Gastrocnemius medialis (tissue), 4 donors: Measurements from ENCODE around the gene TTC28. TPM values are rescaled to one million over a fixed set of nuclear protein-coding genes. Genes with fewer than 3 reads are reported as not detected.

Experiments
- ATAC-seq, 2 donors: fragments of 150-250 bp; one replicate each; pipeline ENCODE4 v1.9.1; 2016
- DNase-seq, 2 donors: peaks; one replicate each; pipeline ENCODE4 v3.0.0-alpha.2; 2019
- H3K27ac ChIP-seq, 4 donors: fragments of 200-600 bp; sonication (generic); 1 replicate in 1 of 4; 2 replicates in 3 of 4; pipeline ENCODE4 v1.5.1; 2016 to 2018; ENCODE audit warnings: mild to moderate bottlenecking in 2 of 4, moderate library complexity in 1 of 4
- H3K27me3 ChIP-seq, 3 donors: fragments of 200-600 bp; sonication (generic) in 2 of 3; 1 replicate in 1 of 3; 2 replicates in 2 of 3; pipeline versions ENCODE4 v1.5.1 to v1.6.0; 2016 to 2019; ENCODE audit warnings: mild to moderate bottlenecking in 1 of 3, moderate library complexity in 1 of 3
- H3K36me3 ChIP-seq, 2 donors: fragments of 200-600 bp; sonication (generic) in 1 of 2; one replicate each; pipeline ENCODE4 v1.5.1; 2017 to 2018
- H3K4me1 ChIP-seq, 2 donors: fragments of 200-600 bp; sonication (generic) in 1 of 2; one replicate each; pipeline ENCODE4 v1.5.1; 2016 to 2017; ENCODE audit warnings: mild to moderate bottlenecking in 2 of 2
- H3K4me3 ChIP-seq, 4 donors: fragments of 200-600 bp; sonication (generic) in 3 of 4; 1 replicate in 1 of 4; 2 replicates in 3 of 4; pipeline ENCODE4 v1.5.1; 2016 to 2019; ENCODE audit warnings: mild to moderate bottlenecking in 2 of 4
- H3K9me3 ChIP-seq, 3 donors: fragments of 200-600 bp; sonication (generic) in 2 of 3; 1 replicate in 1 of 3; 2 replicates in 2 of 3; pipeline ENCODE4 v1.5.1; 2016 to 2019
- POLR2A ChIP-seq, 2 donors: fragments of 450-650 bp; IDR thresholded peaks; one replicate each; pipeline ENCODE4 v1.6.1; 2017; ENCODE audit warnings: antibody characterized with exemption in 2 of 2, mild to moderate bottlenecking in 2 of 2, moderate library complexity in 2 of 2
- in situ Hi-C, 4 donors: fragments of 200-750 bp; cut with MboI; loops; one replicate each; pipeline versions ENCODE4 v1.15.0 to v1.8.0; 2017; ENCODE audit warnings: low sequenced_read_pairs in 4 of 4
- intact Hi-C: fragments of 100-400 bp; cut with DNase I; formaldehyde crosslinking; loops from one replicate; pipeline ENCODE4 v1.15.1; 2023; ENCODE audit warnings: low total_unique reads
- total RNA-seq, 4 donors: library from RNA; depleted of rRNA; stranded (reverse); fragments of >200 nt; gene quantifications; one replicate each; pipeline versions ENCODE4 v1.1.0 to v1.2.3, GENCODE V29; 2016
- TF ChIP-seq, protein P1 (sequence below), 5 experiments: fragments of 450-650 bp in 3 of 5; fragments of 200-600 bp in 2 of 5; sonication (generic) in 2 of 5; IDR thresholded peaks in 4 of 5; conservative IDR thresholded peaks in 1 of 5; 1 replicate in 4 of 5; 2 replicates in 1 of 5; pipeline ENCODE4 v1.5.1; 2016 to 2019; ENCODE audit warnings: antibody characterized with exemption in 5 of 5, mild to moderate bottlenecking in 3 of 5, moderate library complexity in 3 of 5

TTC28 gene
- total RNA-seq, 4 donors from 2014 or later: 6.3 to 18.1 (median 8.4) TPM

DNA sequence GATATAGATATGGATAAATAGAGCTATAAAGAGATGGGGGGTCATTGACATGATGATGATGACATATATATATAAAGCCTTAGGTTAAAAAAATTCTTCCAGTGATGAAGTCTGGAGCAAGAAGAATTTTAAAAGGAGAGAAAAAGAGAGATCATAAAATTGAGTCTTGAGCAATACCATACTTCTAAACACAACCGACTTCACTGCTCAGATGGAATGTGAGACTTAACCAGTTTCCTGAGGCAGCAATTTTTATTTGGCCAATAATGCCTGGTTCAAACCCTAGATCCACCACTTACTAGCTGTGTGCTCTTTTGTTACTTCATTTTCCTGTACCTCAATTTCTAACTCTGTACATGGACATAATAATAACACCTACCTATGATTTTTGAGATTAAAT, 229.5 kb downstream of the TTC28 start:
- Histone ChIP-seq H3K4me1 (peaks cover 4 to 10% of the 10 kb centered on the region in 2 donors), H3K9me3 (no peaks in the 10 kb centered on the region), H3K36me3 (no peaks in the 10 kb centered on the region), H3K27me3 (no peaks in the 10 kb centered on the region), H3K27ac (no peak overlapping the region), H3K4me3 (no peak overlapping the region)
- in situ Hi-C loops: no loop called here
- DNase-seq (no peak), ATAC-seq (no peak)
- TF ChIP-seq, protein P1, sequence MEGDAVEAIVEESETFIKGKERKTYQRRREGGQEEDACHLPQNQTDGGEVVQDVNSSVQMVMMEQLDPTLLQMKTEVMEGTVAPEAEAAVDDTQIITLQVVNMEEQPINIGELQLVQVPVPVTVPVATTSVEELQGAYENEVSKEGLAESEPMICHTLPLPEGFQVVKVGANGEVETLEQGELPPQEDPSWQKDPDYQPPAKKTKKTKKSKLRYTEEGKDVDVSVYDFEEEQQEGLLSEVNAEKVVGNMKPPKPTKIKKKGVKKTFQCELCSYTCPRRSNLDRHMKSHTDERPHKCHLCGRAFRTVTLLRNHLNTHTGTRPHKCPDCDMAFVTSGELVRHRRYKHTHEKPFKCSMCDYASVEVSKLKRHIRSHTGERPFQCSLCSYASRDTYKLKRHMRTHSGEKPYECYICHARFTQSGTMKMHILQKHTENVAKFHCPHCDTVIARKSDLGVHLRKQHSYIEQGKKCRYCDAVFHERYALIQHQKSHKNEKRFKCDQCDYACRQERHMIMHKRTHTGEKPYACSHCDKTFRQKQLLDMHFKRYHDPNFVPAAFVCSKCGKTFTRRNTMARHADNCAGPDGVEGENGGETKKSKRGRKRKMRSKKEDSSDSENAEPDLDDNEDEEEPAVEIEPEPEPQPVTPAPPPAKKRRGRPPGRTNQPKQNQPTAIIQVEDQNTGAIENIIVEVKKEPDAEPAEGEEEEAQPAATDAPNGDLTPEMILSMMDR (IDR thresholded peaks at IDR 0.05 in 4 of 5, conservative IDR thresholded peaks at IDR 0.05 in 1 of 5): no peak
- TF ChIP-seq POLR2A (IDR thresholded peaks at IDR 0.05): no peak
- intact Hi-C loops: no loop called here

DNA sequence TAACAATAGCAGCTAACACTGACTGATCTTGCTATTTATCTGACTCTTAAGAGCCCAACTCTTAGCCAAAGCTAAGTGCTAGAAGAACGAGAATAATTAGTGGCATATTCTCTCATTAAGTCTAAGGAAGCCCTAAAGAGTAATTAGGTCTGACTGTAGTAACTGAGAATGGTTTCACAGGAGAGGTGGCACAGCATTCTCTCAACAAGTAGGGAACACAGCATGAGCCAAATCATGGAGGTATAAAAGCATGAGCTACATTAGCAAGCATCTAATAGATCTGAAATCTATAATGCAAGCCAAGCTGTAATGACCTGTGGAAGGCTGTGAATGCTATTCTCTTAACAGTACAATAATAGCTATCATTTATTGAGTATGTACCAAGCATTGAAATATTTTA, 230.6 kb downstream of the TTC28 start:
- no peak overlapping the region for H3K27ac ChIP-seq
- DNase-seq: no peak
- TF ChIP-seq, protein P1 (IDR thresholded peaks at IDR 0.05 in 4 of 5, conservative IDR thresholded peaks at IDR 0.05 in 1 of 5): no peak
- no peak for TF ChIP-seq POLR2A (IDR thresholded peaks at IDR 0.05)
- no peak for ATAC-seq
- intact Hi-C loops: loop anchor here (10.0 kb wide), 1 partner anchor 584 kb away; no protein-coding TSS in a partner anchor
- H3K4me1 ChIP-seq: peaks cover 15 to 20% of the 10 kb centered on the region in 2 donors
- no peaks in the 10 kb centered on the region for H3K9me3 ChIP-seq
- H3K27me3 ChIP-seq: no peaks in the 10 kb centered on the region
- H3K36me3 ChIP-seq: no peaks in the 10 kb centered on the region
- H3K4me3 ChIP-seq: no peak overlapping the region
- in situ Hi-C loops: loop anchor here in 2 of 4 donors (25.0 kb wide), 2 partner anchors 387 to 412 kb away; no protein-coding TSS in a partner anchor

- no peak for TF ChIP-seq POLR2A (IDR thresholded peaks at IDR 0.05)
- DNase-seq (no peak), ATAC-seq (no peak)
- Histone ChIP-seq H3K4me1 (peaks cover 19 to 25% of the 10 kb centered on the region in 2 donors), H3K36me3 (no peaks in the 10 kb centered on the region), H3K27ac (no peak overlapping the region), H3K4me3 (no peak overlapping the region), H3K9me3 (no peaks in the 10 kb centered on the region), H3K27me3 (no peaks in the 10 kb centered on the region)
- in situ Hi-C loops: loop anchor here in 2 of 4 donors (25.0 kb wide), 2 partner anchors 386 to 411 kb away; no protein-coding TSS in a partner anchor
- intact Hi-C loops: loop anchor here (10.0 kb wide), 1 partner anchor 584 kb away; no protein-coding TSS in a partner anchor
These were observed 231.0 kb downstream of the TTC28 start for GRCh38 chr22:28448625-28449024.

DNA sequence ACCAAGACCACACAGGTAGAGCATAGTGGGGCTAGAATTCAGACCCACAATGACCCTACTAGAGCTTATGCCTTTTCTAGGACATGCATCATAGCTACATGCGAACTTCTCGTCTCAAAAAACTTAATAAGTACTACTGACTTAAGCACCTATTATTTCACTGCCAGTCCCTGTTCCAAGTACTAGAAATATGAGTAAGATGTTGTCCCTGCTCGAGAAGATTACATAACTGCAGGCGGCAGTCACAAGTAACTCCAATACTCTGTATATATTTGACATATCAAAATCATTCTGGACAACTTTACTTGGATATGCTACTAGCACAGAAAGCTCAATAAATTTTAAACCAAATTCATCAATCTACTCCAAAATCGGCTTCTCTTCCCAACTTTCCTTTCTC, 235.0 kb downstream of the TTC28 start:
- H3K9me3 ChIP-seq: no peaks in the 10 kb centered on the region
- H3K4me1 ChIP-seq: peaks cover 42 to 55% of the 10 kb centered on the region in 2 donors
- TF ChIP-seq, protein P1 (IDR thresholded peaks at IDR 0.05 in 4 of 5, conservative IDR thresholded peaks at IDR 0.05 in 1 of 5): no peak
- peak in 1 of 2 donors; percentile 28 for TF ChIP-seq POLR2A (IDR thresholded peaks at IDR 0.05)
- H3K27me3 ChIP-seq: no peaks in the 10 kb centered on the region
- H3K36me3 ChIP-seq: no peaks in the 10 kb centered on the region
- intact Hi-C loops: loop anchor here (5.0 to 10.0 kb wide), 5 partner anchors 82 to 580 kb away; no protein-coding TSS in a partner anchor
- ATAC-seq: peak; percentile 73 to 88
- H3K27ac ChIP-seq: peak overlapping the region in 3 of 4 donors; percentile 80 to 88 (median 86)
- in situ Hi-C loops: loop anchor here in 2 of 4 donors (25.0 kb wide), 2 partner anchors 382 to 407 kb away; no protein-coding TSS in a partner anchor
- DNase-seq: peak; percentile 33 to 54
- H3K4me3 ChIP-seq: peak overlapping the region in 1 of 4 donors; percentile 36

DNA sequence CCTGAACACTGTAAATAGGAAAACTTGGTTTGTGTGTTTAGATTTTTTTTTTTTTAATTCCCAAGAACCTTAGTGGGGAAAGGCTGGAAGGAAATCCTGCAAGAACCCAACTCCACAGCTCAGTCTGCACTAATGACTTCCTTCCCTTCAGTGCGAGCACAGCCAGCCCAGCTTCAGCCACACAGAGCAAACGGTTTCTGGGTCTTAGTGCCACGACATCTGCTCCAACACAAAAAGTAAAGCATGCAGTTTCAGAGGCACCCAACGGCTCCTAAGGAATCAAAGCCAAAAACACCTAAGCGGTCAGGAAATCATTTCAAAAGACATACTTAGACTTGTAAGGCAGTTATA, 236.1 kb downstream of the TTC28 start:
- DNase-seq (peak; percentile 65 to 70), ATAC-seq (peak; percentile 76 to 77)
- in situ Hi-C loops (loop anchor here in 2 of 4 donors (25.0 kb wide), 2 partner anchors 381 to 406 kb away; no protein-coding TSS in a partner anchor), intact Hi-C loops (loop anchor here (5.0 to 10.0 kb wide), 5 partner anchors 81 to 579 kb away; no protein-coding TSS in a partner anchor)
- Histone ChIP-seq H3K36me3 (no peaks in the 10 kb centered on the region), H3K27ac (peak overlapping the region; percentile 80 to 88 (median 85)), H3K4me3 (peak overlapping the region; percentile 59 to 69 (median 61)), H3K9me3 (no peaks in the 10 kb centered on the region), H3K4me1 (peaks cover 51 to 66% of the 10 kb centered on the region in 2 donors), H3K27me3 (no peaks in the 10 kb centered on the region)
- TF ChIP-seq, protein P1 (IDR thresholded peaks at IDR 0.05 in 4 of 5, conservative IDR thresholded peaks at IDR 0.05 in 1 of 5): no peak
- TF ChIP-seq POLR2A (IDR thresholded peaks at IDR 0.05): peak; percentile 18 to 51
